ENCODE data around the gene TGFBR2. TPM values are rescaled to one million over a fixed set of nuclear protein-coding genes. Genes with fewer than 3 reads are reported as not detected.

The TGFBR2 gene
- total RNA-seq, 1 donor from 2014 or later, result 39.9 TPM

- H3K27me3 Mint-ChIP-seq (ENCODE audit: low read depth, unreplicated experiment), result no peaks in the 10 kb centered on the region
- H3K9ac ChIP-seq (ENCODE audit: low read length), result no peak overlapping the region
- H3K4me3 ChIP-seq (ENCODE audit: insufficient read depth, low read depth, low read length), result no peak overlapping the region
- TF ChIP-seq EZH2 (IDR thresholded peaks at IDR 0.05; ENCODE audit: insufficient read depth, low read length) (no peak), CTCF (IDR thresholded peaks at IDR 0.05; ENCODE audit: insufficient read depth, low read depth, low read length) (no peak)
- FAIRE-seq (no peak), DNase-seq (ENCODE audit: low read depth) (no peak)
- H4K20me1 ChIP-seq (ENCODE audit: insufficient read depth, low read length), result no peaks in the 10 kb centered on the region
- H3K27ac ChIP-seq (ENCODE audit: low read depth, low read length), result no peak overlapping the region
- no peak overlapping the region for H2AFZ ChIP-seq (ENCODE audit: low read depth, low read length)
- H3K36me3 ChIP-seq (ENCODE audit: insufficient read depth, low read length), result peaks cover 53% of the 10 kb centered on the region
- H3K9me3 Mint-ChIP-seq (ENCODE audit: unreplicated experiment), result no peaks in the 10 kb centered on the region
- peaks cover 22% of the 10 kb centered on the region for H3K36me3 Mint-ChIP-seq (ENCODE audit: low read depth, unreplicated experiment)
- H3K4me3 Mint-ChIP-seq (ENCODE audit: unreplicated experiment), result no peak overlapping the region
- peaks cover 23% of the 10 kb centered on the region for H3K4me1 ChIP-seq (ENCODE audit: insufficient read depth, low read length)
- H3K4me2 ChIP-seq (ENCODE audit: low read length), result no peak overlapping the region
- H3K4me1 Mint-ChIP-seq (ENCODE audit: low read depth, unreplicated experiment), result peaks cover 28% of the 10 kb centered on the region
- no peaks in the 10 kb centered on the region for H3K9me3 ChIP-seq (ENCODE audit: insufficient read depth, low read depth, low read length)
- H3K27ac Mint-ChIP-seq (ENCODE audit: unreplicated experiment), result no peak overlapping the region
- H3K79me2 ChIP-seq (ENCODE audit: insufficient read depth, low read length), result peaks cover 25% of the 10 kb centered on the region
- no peaks in the 10 kb centered on the region for H3K27me3 ChIP-seq (ENCODE audit: insufficient read depth, low read length)
These were observed 85.0 kb downstream of the TGFBR2 start for GRCh38 chr3:30691249-30691880.

- Histone ChIP-seq H3K4me1 (ENCODE audit: insufficient read depth, low read length) (peaks cover 23% of the 10 kb centered on the region), H3K27ac (ENCODE audit: low read depth, low read length) (no peak overlapping the region)
- FAIRE-seq, result no peak
These were observed 85.5 kb downstream of the TGFBR2 start for GRCh38 chr3:30691944-30692343.

More at GRCh38 chr3:30691944-30692343, 85.5 kb downstream of the TGFBR2 start:
- H3K4me2 ChIP-seq (ENCODE audit: low read length), result no peak overlapping the region
- peaks cover 50% of the 10 kb centered on the region for H3K36me3 ChIP-seq (ENCODE audit: insufficient read depth, low read length)
- H3K4me3 Mint-ChIP-seq (ENCODE audit: unreplicated experiment), result no peak overlapping the region
- TF ChIP-seq EZH2 (IDR thresholded peaks at IDR 0.05; ENCODE audit: insufficient read depth, low read length) (no peak), CTCF (IDR thresholded peaks at IDR 0.05; ENCODE audit: insufficient read depth, low read depth, low read length) (no peak)
- no peaks in the 10 kb centered on the region for H3K9me3 Mint-ChIP-seq (ENCODE audit: unreplicated experiment)
- H3K27me3 ChIP-seq (ENCODE audit: insufficient read depth, low read length), result no peaks in the 10 kb centered on the region
- no peak overlapping the region for H3K4me3 ChIP-seq (ENCODE audit: insufficient read depth, low read depth, low read length)
- H3K36me3 Mint-ChIP-seq (ENCODE audit: low read depth, unreplicated experiment), result peaks cover 22% of the 10 kb centered on the region
- H3K79me2 ChIP-seq (ENCODE audit: insufficient read depth, low read length), result peaks cover 19% of the 10 kb centered on the region
- no peaks in the 10 kb centered on the region for H3K9me3 ChIP-seq (ENCODE audit: insufficient read depth, low read depth, low read length)
- no peaks in the 10 kb centered on the region for H3K27me3 Mint-ChIP-seq (ENCODE audit: low read depth, unreplicated experiment)
- H3K27ac Mint-ChIP-seq (ENCODE audit: unreplicated experiment), result no peak overlapping the region
- H2AFZ ChIP-seq (ENCODE audit: low read depth, low read length), result no peak overlapping the region
- H4K20me1 ChIP-seq (ENCODE audit: insufficient read depth, low read length), result no peaks in the 10 kb centered on the region
- H3K4me1 Mint-ChIP-seq (ENCODE audit: low read depth, unreplicated experiment), result peaks cover 27% of the 10 kb centered on the region
- DNase-seq (ENCODE audit: low read depth), result no peak
- H3K9ac ChIP-seq (ENCODE audit: low read length), result no peak overlapping the region
